Right hindlimb (tissue), 1 donor: Measurements from ENCODE around the gene LAMA3.
A peak's percentile ranks its signal among the peaks of the same experiment; 100 is the strongest.

ENCODE experiments used
- DNase-seq: peaks from one replicate; pipeline ENCODE4 v3.0.0-alpha.2; 2018

LAMA3 gene

DNA sequence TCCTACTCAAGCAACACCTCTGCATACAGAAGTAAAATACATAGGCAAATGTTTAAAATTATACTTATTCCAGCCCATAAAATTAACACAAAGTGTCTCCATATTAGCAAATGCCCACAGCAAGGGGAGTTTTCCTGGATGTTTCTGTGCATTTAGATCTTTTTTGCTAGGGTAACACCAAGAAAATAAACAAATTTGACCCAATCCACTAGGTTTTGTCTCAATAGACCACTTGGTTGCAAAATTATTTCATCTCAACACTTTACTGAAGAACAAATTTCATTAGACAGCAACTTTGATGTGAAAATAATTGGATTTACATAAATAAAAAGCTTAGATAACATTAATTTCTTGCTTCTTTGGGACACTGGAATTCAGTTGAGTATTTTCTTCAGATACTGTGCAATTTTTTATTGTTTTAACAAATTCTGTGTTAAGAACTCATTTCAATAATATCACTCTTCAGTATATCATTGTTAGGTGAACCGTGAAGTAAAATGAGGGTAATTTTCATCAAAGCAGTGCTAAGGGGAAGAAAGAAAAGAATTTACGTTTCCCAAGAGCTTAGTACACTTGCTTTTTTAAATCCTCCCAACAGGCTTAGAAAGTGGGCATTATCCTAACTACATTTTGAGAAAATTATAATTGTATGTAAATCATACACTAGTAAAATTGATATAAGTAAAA lies 191.8 kb downstream of the LAMA3 start:
- DNase-seq = no peak

DNA sequence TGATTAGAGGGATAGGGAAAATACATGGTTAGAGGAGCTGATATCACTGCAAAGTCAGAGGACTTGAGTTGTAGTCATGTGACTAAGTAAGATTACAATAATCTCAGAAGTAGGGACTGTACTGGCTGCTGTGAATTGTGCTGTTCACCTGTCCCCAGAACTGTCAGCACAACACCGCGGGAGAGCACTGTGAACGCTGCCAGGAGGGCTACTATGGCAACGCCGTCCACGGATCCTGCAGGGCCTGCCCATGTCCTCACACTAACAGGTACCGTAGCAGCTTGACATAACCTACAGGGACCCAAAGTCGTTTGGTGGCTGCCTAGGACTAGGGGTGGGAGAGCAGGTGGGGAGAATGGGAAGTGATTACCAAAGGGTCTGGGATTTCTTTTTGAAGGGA lies 192.5 kb downstream of the LAMA3 start:
- DNase-seq = no peak

DNA sequence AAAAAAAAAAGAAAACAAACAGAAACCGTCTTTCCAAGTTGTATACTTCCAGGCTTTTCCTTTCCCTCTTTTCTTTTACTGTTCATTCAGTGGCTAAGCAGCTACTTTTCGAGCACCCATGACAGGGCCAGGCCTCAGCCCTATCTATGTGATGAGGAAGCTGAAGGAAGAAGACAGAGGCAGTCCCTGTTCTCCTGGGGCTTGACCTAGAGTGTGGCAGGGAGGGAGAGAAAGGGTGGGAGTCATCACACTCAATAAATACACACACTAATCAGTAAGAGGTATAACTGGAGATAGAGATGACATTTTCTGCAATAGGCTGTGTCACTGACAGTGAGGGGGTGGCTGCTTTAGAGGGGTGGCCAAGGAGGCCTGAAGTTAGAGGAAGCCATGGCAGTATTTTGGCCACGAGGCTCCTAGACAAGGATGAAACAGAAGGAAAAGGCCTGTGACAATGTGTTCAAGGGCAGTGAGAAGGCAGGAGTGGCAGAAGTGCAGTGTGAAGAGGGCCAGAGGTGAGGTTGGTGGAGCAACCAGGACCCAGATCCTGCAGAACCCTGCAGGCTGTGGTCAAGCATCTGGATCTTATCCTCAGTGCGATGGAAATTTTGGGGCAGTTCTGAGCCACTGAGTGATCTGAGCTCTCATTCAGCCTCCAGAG lies 193.5 kb downstream of the LAMA3 start:
- DNase-seq = no peak

DNA sequence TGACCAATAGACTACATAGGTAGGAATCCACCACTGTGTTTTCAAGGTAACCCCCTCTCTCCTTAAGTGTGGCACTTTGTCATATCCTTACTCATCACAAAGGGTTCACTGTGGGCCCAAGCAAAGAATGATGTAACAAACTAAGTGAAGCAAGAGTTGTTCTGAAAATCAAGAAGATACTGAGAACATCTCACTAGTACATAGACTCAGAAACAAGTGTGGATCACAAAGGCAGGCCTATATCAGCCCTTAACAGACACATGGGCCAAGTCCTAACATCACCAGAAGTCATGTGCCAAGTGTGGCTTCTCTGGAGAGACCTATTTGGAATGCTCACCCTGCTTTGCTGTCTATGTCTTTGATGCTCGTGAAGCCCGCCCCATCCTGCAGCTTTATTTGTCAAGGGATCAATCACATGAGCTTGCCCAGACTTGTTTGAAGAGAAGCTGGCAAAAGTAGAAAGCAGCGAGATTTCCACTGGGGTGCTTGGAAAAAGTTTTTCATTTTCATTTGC lies 194.1 kb downstream of the LAMA3 start:
- DNase-seq = peak; percentile 27

DNA sequence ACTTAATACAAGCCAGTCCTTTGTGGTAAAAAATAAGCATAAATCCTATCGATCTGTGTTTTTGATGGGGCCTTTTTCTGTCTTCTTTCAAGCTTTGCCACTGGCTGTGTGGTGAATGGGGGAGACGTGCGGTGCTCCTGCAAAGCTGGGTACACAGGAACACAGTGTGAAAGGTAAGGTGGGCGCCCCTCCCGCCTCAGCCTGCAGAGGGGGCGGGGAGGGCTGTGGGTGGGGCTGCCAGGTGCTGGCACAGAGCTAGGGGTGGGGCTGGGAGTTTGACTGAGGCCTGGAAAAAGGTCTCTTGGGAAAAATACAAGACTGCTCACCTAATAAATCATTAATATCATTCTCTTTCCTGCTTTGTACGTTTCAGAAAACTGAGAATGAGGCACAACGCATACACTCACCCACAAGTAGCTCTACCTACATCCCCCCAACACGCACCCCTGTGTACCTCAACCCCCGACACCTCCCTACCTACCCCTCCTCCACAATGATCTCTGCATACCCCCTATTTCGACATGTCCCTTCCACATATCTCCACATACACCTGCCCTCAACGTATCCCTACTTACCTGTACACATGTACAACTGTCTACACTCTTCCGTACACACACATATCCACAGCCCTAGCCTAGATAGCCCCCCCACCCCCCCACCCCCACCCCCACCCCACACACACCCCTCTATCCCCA lies 195.6 kb downstream of the LAMA3 start:
- DNase-seq = no peak

DNA sequence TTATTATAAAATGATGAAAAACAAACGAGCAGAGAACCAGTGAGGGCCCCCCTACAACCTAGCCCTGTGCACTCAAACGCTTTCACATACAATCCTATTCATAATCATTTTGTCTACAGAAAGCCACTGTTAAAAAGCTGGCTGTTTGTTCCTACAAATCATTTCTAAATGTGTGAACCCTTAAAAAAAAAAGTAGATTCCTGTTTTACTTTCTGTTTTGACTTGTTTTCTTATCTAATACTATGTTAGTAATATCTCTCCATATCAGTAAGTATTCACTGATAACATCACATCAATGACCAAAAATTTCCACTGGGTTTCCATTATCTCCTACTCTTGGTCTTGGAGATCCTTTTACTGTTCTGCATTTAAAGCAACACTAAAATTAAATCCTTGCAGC lies 196.5 kb downstream of the LAMA3 start:
- DNase-seq = no peak

DNA sequence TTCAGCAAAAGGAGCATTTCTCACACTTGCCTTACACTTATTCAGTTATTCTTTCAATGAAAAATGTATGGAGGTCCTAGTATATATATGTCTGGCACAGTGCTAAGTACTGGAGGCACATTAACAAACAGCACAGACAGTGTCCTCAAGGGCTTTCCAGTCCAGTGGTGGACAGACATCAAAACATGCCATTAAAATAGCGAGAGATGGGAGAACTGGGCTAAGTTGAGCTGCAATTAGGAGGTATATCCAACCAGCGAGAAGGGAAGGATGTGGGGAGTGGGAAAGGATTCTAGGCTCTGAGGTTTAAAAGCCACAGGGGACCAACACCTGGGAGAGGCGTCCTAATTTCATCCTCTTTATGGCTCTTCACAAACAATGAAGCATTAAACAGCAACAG lies 197.8 kb downstream of the LAMA3 start:
- DNase-seq = no peak

DNA sequence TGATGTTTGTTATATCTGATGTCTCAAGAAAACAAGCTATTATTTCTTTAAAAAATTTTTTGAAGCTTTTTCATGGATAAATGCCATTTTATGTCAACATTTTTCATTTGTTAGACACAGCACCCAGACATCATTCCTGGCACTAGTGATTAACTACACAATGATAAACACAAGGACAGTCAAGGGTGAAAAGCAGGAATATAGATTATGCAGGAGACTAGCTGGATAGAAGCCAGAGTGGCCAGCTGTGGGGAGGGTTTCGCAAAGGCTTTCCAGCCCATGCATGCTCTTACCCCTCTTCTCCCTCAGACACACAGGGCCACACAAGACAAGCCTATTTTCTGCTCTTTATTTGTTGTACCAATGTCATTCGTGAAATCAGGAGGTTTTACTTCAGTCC lies 198.2 kb downstream of the LAMA3 start:
- DNase-seq = no peak

DNA sequence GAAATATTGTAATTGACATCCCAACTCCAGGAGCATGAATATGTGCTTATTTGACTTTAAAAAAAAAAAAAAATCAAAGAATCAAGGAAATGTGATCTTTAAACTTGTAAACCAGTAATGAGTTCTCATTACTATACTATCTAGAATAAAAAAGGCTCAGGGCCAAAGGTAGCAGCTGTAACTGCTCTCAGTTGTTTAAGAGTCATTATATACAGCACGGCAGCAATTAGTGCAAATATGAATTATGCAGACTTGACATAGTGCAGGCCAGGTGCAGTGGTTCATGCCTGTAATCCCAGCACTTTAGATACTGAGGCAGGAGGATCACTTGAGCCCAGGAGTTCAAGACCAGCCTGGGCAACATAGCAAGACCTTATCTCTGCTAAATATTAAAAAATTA lies 199.6 kb downstream of the LAMA3 start:
- DNase-seq = no peak

DNA sequence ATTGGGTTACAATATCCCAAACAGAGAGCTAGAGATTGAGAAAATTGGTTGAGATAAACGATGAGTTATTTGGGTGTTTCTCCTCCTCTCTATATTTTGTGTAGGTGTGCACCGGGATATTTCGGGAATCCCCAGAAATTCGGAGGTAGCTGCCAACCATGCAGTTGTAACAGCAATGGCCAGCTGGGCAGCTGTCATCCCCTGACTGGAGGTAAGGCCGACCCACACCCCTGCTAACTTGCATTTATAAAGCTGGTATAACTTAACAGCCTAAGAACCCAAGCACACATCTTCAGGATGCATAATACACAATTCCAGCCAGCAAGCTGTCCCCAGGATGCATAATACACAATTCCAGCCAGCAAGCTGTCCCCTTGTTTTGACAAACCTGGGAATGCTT lies 200.7 kb downstream of the LAMA3 start:
- DNase-seq = no peak

DNA sequence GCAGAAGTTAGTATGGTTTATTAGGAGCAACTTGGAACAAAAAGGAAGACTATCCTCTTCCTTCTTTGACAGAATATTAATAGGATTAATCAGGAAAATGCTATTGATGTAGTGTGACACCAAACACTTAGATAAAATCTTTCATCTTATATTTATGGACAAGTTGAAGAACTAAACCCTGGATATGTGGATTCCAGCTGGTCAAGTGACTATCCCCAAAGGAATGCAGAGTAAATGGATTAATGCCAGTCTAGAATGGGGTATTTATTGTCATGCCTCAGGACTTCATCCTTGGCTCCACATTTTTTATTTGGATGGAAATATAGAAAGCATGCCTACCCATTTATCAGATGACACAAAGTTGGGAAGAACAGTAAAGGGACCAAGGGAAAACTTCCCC lies 201.3 kb downstream of the LAMA3 start:
- DNase-seq = no peak

DNA sequence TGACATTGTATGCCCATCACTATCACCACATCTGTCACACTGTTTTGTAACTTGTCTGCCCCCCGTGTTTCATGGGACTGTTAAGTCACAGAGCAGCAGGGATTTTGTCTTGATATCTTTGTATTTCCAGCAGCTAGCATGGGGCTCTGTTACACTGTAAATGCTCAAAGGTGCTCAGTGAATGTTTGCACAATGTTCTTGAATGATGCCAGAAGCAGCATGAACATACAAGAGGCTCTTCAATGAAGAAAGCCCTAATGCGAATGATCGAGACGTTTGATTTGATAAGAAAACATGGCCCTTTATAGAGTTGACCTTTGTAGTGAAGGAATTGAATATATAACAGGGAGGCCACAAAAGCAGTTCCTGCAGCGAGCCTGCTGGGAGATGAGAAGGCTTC lies 204.4 kb downstream of the LAMA3 start:
- no peak for DNase-seq

DNA sequence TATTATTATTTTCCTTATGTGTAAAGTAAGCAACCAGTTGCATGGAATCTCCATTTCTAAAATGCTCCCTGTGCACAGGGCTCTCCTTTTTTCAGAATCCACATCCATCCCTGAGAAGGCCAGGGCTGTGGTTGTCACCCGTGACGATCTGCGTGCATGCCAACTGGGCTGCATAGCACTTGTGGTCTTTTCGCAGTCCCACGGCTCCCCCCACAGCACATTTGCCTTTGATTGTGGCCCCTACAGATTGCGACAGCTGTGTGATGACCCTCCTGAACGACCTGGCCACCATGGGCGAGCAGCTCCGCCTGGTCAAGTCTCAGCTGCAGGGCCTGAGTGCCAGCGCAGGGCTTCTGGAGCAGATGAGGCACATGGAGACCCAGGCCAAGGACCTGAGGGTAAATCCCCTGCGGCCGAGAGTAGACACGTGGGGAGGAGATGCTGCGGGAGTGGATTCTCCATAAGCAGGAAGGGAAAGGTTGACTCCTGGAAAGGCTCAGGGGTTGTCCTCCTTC lies 205.5 kb downstream of the LAMA3 start:
- DNase-seq = no peak

DNA sequence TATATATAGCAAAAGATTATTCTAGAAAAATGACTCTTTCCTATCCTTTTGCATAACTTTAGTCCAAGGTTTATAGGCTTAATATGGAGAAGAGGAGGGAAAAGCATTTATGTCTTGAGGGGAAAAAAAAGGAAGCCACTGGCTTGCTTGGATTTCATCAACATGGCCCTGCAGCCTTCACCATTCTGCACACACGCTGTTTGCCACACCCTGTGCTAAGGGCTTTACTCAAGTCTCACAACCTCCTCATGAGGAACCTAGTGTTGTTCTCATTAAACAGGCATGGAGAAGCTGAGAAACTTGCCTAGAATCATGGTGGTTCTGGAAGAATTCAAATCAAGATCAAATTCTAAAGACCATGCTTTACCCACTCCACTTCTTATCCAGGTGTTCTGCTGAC lies 208.0 kb downstream of the LAMA3 start:
- DNase-seq = no peak

DNA sequence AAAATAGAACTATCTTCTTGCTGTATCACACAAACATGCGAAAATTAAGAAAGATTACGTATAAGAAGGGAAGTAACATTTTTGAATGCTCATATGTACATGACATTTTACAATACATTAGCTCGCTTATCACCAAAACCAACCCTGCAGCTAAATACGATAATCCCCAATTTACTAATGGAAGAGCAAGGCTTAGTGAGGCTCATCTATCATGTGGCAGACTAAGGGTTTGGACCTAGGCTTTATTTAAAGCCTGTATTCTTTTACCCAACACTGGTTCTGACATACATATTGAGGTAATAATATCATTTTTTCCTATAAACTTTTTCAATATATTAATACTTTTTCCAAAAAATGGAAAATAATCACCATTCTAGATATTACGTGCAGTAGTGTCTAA lies 208.5 kb downstream of the LAMA3 start:
- DNase-seq = no peak

DNA sequence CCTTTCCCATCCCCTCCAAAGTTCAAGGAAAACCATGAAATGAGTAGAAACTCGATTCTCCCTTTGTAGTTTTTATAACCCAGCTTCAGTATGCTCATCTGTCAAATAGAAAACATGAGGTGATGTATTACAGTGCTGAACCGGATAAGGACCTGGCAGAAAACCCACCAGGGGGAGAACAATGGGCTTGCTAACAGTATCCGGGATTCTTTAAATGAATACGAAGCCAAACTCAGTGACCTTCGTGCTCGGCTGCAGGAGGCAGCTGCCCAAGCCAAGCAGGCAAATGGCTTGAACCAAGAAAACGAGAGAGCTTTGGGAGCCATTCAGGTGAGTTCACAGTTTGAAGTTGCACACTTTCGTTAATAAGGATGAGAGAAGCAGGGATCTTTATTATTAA lies 211.7 kb downstream of the LAMA3 start:
- no peak for DNase-seq

DNA sequence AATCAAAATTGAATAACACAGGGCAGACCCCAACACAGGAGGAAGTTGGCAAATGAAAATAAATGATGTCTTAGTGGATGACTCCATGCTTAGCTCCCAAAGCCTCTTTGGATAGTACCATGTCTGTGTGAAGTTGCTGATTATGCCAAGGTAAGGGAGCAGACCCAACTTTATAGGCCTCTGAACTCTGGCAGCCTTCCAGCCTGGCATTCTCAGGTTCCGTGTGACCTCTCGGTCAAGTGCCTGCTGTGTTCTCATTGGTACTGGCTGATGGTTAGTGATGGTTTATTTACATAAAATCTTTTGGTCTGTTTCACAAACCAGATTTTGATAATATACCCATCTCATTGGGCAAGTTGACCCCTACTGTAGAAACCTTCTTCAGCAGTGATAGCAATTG lies 213.1 kb downstream of the LAMA3 start:
- no peak for DNase-seq

DNA sequence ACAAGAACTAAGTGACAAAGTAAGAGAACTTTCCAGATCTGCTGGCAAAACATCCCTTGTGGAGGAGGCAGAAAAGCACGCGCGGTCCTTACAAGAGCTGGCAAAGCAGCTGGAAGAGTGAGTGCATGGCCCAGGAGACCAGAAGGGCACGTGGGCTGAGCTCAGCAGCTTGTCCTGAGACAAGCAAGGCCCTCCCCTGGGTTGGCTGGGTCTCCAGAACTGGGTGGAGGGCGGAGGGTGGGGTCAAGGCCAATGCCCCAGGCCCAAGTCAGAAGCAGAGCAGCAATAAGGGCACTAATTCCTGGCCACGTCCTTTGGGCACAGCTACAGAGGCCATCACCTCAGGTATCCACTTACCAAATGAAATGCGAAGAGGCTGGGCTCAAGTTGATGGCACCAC lies 214.7 kb downstream of the LAMA3 start:
- DNase-seq = no peak

DNA sequence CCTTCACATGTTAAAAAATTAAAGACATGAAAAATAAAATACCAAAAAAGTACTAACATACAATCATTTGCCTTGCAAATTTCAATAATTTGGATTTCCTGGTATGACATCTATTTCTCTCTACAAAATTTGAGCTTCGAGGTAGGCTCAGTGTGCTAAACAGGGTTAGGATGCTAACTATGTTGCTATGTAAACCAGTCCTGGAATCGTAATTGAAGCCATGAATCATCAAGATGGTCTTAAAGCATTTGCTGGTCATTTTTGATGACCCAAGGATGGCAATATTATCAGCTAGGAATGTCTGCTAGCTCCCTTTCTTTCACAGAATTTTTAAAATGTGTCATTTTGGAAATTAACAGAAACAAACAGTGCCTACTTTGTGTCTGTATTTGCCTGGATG lies 217.4 kb downstream of the LAMA3 start:
- DNase-seq = no peak

DNA sequence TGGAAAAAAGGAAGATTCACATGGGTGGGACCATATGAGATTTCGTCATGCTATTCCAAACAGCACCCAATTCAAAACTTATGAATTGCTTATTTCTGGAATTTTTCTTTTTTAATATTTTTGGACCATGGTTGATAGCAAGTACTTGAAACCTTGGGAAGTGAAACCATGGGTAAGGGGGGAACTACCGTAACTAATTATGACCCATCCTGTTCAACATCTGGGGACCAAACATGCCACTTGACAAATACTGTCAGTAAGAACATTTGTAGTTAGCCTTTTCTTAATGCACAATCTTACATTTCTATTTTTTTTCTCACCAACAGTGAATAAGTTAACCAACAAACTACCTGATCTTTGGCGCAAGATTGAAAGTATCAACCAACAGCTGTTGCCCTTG lies 219.6 kb downstream of the LAMA3 start:
- no peak for DNase-seq

DNA sequence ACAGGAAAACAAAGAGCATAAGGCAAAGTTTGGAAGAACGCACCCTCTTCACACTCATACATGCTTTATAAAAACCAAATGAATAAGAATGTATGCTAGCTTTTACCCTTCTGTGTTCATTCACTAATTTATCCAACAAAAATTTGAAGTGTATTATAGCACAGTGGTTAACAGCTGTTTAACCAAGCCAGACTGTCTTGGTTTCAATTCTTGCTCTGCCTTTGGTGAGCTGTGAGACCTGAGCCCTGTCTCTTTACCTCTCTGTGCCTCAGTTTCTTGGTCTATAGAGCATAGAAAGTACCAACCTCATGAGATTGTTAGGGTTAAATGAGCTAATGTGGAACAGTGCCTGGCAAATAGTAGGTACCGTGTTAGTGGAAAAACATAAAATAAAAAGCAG lies 220.8 kb downstream of the LAMA3 start:
- DNase-seq = no peak

DNA sequence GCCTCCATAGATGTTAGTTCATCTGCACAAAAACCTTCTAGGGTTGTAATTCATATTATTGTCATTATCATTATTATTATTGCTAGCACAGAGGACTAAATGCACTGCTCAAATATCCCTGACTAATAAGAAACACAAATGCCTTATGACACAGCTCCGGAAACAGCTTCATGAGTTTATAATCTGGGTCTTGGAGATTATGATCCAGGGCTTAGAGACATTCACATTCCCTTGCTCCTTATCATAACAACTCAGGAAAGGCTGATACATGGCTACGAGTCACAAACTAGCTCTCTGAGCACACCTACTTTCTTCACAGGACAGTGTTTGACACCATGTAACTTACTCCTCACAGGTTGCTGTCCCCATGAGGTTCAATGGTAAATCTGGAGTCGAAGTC lies 223.1 kb downstream of the LAMA3 start:
- no peak for DNase-seq

DNA sequence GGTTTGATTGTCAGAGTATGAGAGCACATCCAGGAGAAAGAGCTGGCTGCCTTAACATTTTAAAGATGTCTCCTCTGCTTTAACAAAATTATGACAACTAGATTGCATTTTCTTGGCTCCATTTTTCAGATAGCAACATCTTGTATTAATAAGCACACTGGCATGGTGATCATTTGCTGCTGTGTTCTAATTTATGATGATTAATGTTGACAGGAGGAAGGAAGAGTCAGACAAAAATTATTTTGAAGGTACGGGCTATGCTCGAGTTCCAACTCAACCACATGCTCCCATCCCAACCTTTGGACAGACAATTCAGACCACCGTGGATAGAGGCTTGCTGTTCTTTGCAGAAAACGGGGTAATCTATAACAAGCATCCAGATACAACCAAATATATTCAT lies 227.1 kb downstream of the LAMA3 start:
- DNase-seq = no peak

DNA sequence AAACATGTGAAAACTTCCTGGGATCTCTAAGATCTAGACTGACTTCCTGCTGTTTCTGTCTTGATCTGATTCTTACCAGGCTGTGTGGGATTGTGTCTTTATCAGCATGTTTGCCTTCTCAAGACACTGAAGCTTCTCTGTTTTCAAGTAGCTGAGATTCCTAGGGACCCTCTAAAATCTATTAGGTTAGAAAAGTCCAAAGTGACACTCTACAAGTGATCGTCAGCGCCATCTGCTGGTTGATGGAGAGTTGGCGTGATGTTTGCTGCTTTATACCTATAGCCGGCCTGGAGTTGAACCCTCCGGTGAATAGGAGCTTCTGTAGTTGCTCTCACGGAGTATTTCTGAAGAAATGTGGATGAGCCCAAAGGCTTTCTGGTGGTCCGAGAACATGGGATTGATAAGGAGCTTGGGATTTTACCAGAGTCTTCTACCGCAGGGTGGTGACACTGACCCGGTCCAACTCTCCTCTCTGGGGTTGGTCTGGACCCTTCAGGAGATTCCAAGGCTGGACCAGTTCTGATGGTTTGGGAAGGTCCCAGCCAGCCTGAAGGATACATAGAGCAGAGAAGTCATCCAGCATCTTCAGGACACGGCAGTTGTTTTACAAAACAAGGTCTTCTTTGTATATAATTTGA lies 229.3 kb downstream of the LAMA3 start:
- peak; percentile 65 for DNase-seq
